Tibial artery (tissue), 4 donors: Measurements from ENCODE around the gene NUDT13.
"Not testable (repeated sequence)": the region's sequence is repeated elsewhere in the genome, so short reads cannot be mapped to it uniquely, and the experiment has no call there.

ENCODE experiments used
- DNase-seq, 2 donors: peaks; one replicate each; pipeline ENCODE4 v3.0.0-alpha.2; 2019
- H3K27ac ChIP-seq, 2 donors: fragments of 200-600 bp; sonication (generic) in 1 of 2; 1 replicate in 1 of 2; 2 replicates in 1 of 2; pipeline ENCODE4 v1.5.1; 2018 to 2019; ENCODE audit warnings: mild to moderate bottlenecking in 1 of 2
- H3K27me3 ChIP-seq, 2 donors: fragments of 200-600 bp; sonication (generic) in 1 of 2; one replicate each; pipeline versions ENCODE4 v1.5.1 to v1.6.0; 2016 to 2019
- H3K36me3 ChIP-seq, 3 donors: fragments of 200-600 bp; sonication (generic) in 2 of 3; one replicate each; pipeline ENCODE4 v1.5.1; 2016 to 2019; ENCODE audit warnings: mild to moderate bottlenecking in 2 of 3
- H3K4me1 ChIP-seq, 4 donors: fragments of 200-600 bp; sonication (generic) in 2 of 4; 1 replicate in 3 of 4; 2 replicates in 1 of 4; pipeline ENCODE4 v1.5.1; 2016 to 2019
- H3K4me3 ChIP-seq, 2 donors: fragments of 200-600 bp; sonication (generic) in 1 of 2; 1 replicate in 1 of 2; 2 replicates in 1 of 2; pipeline ENCODE4 v1.5.1; 2018 to 2019; ENCODE audit warnings: mild to moderate bottlenecking in 2 of 2
- H3K9me3 ChIP-seq, 3 donors: fragments of 200-600 bp; sonication (generic) in 1 of 3; one replicate each; pipeline ENCODE4 v1.5.1; 2016 to 2019
- intact Hi-C: fragments of 100-400 bp; cut with DNase I; formaldehyde crosslinking; loops from one replicate; pipeline ENCODE4 v1.15.0; 2023; ENCODE audit warnings: low total_unique reads
- TF ChIP-seq, protein P1 (sequence below), 2 experiments: fragments of 200-600 bp in 1 of 2; fragments of 450-650 bp in 1 of 2; IDR thresholded peaks; one replicate each; pipeline ENCODE4 v1.5.1; 2017 to 2019; ENCODE audit warnings: antibody characterized with exemption in 2 of 2, mild to moderate bottlenecking in 1 of 2, moderate library complexity in 1 of 2

Gene NUDT13

DNA sequence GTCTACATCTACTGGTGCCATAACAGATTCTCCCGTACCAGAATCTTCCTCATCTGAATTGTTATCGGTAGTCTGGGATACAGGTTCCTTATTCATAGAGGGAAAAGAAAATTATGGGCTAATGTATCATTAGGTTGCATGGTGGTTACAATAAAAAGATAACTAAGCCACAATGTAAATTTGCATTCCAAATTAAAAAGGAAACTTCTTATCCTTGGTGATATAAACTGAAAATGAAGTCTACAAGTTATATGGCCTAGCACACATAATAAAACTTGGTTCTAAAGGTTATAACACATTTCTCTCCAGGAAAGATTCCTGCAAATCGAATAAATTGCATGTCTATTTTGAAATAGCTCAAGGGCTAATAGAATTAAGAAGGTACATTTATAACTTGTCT, 24.5 kb downstream of the NUDT13 start:
- TF ChIP-seq, protein P1, sequence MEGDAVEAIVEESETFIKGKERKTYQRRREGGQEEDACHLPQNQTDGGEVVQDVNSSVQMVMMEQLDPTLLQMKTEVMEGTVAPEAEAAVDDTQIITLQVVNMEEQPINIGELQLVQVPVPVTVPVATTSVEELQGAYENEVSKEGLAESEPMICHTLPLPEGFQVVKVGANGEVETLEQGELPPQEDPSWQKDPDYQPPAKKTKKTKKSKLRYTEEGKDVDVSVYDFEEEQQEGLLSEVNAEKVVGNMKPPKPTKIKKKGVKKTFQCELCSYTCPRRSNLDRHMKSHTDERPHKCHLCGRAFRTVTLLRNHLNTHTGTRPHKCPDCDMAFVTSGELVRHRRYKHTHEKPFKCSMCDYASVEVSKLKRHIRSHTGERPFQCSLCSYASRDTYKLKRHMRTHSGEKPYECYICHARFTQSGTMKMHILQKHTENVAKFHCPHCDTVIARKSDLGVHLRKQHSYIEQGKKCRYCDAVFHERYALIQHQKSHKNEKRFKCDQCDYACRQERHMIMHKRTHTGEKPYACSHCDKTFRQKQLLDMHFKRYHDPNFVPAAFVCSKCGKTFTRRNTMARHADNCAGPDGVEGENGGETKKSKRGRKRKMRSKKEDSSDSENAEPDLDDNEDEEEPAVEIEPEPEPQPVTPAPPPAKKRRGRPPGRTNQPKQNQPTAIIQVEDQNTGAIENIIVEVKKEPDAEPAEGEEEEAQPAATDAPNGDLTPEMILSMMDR (IDR thresholded peaks at IDR 0.05), result no peak
- Histone ChIP-seq H3K9me3 (no peaks in the 10 kb centered on the region), H3K27ac (no peak overlapping the region), H3K36me3 (peaks cover 71 to 98% (median 85%) of the 10 kb centered on the region in 3 donors), H3K27me3 (no peaks in the 10 kb centered on the region), H3K4me1 (no peaks in the 10 kb centered on the region), H3K4me3 (no peak overlapping the region)
- DNase-seq, result no peak
- intact Hi-C loops, result no loop called here

DNA sequence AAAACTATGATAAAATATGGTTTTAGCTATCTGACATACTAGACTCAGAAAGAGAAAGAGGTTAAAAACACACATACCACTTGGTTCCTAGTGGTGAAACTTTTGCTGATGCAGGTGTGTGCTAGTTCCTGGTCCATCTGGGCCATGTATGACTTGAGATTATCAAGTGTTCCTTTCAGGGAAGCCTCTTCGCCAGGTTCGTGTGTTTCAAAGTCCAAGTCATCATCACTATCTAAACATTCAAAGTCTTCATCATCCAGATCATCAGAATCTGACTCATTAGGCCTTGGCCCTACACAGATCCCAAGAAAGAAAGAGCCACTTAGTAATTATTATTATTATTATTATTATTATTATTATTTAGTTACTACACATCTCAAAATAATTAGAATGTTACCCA, 26.4 kb downstream of the NUDT13 start:
- Histone ChIP-seq H3K9me3 (no peaks in the 10 kb centered on the region), H3K27ac (no peak overlapping the region), H3K27me3 (no peaks in the 10 kb centered on the region), H3K4me3 (no peak overlapping the region), H3K36me3 (peaks cover 77 to 99% (median 91%) of the 10 kb centered on the region in 3 donors), H3K4me1 (no peaks in the 10 kb centered on the region)
- no peak for DNase-seq
- intact Hi-C loops, result no loop called here
- TF ChIP-seq, protein P1 (IDR thresholded peaks at IDR 0.05), result no peak

DNA sequence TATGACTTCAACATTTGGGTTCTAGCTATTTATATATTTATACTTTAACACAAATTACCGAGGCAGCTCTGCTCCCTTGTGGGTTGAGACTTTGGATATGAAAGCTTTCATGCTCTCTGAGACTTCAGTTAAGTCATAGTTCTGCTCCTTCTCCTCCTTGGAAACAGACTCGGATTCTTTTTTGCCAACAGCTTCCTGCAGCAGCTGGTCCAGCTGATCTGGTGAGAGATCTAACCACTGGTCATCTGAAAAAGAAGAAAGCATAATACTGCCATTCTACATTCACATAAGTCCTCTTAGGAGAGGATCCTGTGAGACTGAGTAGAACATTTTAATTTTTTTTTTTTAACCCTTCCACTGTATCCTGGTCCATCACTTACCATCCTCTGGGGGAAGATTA, 29.0 kb downstream of the NUDT13 start:
- Histone ChIP-seq H3K4me3 (no peak overlapping the region), H3K27me3 (no peaks in the 10 kb centered on the region), H3K27ac (no peak overlapping the region), H3K36me3 (peaks cover 76 to 99% (median 93%) of the 10 kb centered on the region in 3 donors), H3K4me1 (no peaks in the 10 kb centered on the region), H3K9me3 (no peaks in the 10 kb centered on the region)
- intact Hi-C loops, result no loop called here
- TF ChIP-seq, protein P1 (IDR thresholded peaks at IDR 0.05), result no peak
- no peak for DNase-seq

DNA sequence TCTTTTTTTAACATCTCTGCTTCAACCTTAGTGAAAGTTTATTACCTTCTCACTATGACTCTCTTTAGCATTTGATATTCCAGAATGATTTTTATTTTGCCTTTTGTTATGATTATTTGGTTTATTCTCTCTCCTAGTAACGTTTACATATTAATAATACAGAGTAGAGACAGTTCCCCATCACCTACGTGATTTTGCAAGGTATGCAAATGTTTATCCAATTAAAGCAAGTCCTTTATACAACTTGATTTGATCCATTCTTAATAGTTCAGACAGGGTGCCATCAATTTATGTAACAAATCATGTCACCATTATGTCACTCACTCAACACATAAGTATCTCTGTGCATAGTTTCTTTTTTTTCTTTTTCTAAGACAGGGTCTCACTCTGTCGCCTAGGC, 31.3 kb downstream of the NUDT13 start:
- no peak overlapping the region for H3K4me3 ChIP-seq
- TF ChIP-seq, protein P1 (IDR thresholded peaks at IDR 0.05), result no peak
- peaks cover 88 to 100% (median 93%) of the 10 kb centered on the region in 3 donors for H3K36me3 ChIP-seq
- intact Hi-C loops, result no loop called here
- no peaks in the 10 kb centered on the region for H3K27me3 ChIP-seq
- H3K4me1 ChIP-seq, result no peaks in the 10 kb centered on the region
- no peaks in the 10 kb centered on the region for H3K9me3 ChIP-seq
- no peak overlapping the region for H3K27ac ChIP-seq
- no peak for DNase-seq

DNA sequence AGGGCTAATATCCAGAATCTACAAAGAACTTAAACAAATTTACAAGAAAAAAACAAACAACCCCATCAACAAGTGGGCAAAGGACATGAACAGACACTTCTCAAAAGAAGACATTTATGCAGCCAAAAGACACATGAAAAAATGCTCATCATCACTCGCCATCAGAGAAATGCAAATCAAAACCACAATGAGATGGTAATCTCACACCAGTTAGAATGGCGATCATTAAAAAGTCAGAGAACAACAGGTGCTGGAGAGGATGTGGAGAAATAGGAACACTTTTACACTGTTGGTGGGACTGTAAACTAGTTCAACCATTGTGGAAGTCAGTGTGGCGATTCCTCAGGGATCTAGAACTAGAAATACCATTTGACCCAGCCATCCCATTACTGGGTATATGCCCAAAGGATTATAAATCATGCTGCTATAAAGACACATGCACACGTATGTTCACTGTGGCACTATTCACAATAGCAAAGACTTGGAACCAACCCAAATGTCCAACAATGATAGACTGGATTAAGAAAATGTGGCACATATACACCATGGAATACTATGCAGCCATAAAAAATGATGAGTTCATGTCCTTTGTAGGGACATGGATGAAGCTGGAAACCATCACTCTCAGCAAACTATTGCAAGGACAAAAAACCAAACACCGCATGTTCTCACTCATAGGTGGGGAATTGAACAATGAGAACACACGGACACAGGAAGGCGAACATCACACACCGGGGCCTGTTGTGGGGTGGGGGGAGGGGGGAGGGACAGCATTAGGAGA, 40.6 kb downstream of the NUDT13 start:
- H3K27ac ChIP-seq, DNase-seq, intact Hi-C loops, H3K9me3 ChIP-seq, H3K4me1 ChIP-seq, H3K27me3 ChIP-seq, H3K4me3 ChIP-seq: not testable (repeated sequence)
- H3K36me3 ChIP-seq, result peaks cover 74 to 81% (median 75%) of the 10 kb centered on the region in 3 donors

DNA sequence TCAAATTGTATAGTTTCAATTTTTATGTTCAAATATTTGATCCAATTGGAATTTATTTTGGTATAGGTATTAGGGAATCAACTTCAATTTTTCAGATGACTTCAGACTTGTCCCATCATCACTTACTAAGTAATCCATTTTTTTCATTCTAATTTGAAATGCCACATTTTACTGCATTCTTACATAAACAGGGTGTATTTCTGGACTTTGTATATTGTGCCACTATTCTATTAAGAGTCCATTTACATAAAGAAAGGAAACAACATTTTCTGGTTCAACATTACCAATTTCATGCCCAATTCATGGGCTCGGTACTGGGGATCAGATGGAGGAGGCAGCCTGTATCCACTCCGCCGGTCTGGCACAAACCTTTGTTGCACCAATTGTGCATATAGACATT, 41.8 kb downstream of the NUDT13 start:
- Histone ChIP-seq H3K27ac (no peak overlapping the region), H3K4me1 (no peaks in the 10 kb centered on the region), H3K36me3 (peaks cover 71 to 73% (median 72%) of the 10 kb centered on the region in 3 donors), H3K9me3 (no peaks in the 10 kb centered on the region), H3K27me3 (no peaks in the 10 kb centered on the region), H3K4me3 (no peak overlapping the region)
- intact Hi-C loops, result no loop called here
- DNase-seq, result no peak
- TF ChIP-seq, protein P1 (IDR thresholded peaks at IDR 0.05), result no peak
